AG10803 (cell line): ENCODE measurements around the gene PITPNC1.
"Not testable (repeated sequence)": the region's sequence is repeated elsewhere in the genome, so short reads cannot be mapped to it uniquely, and the experiment has no call there.

ENCODE experiments used
- DNase-seq: peaks from one replicate; pipeline ENCODE4 v3.0.0; 2010; ENCODE audit warnings: low read depth
- H3K4me3 ChIP-seq: 2 replicates; pipeline ENCODE4 v1.5.1; 2011; ENCODE audit warnings: mild to moderate bottlenecking, low read length, control low read depth
- TF ChIP-seq, protein P1 (sequence below): conservative IDR thresholded peaks from 2 replicates; pipeline ENCODE4 v1.5.1; 2011; ENCODE audit warnings: mild to moderate bottlenecking, low read length, control low read depth, inconsistent platforms

PITPNC1 gene

DNA sequence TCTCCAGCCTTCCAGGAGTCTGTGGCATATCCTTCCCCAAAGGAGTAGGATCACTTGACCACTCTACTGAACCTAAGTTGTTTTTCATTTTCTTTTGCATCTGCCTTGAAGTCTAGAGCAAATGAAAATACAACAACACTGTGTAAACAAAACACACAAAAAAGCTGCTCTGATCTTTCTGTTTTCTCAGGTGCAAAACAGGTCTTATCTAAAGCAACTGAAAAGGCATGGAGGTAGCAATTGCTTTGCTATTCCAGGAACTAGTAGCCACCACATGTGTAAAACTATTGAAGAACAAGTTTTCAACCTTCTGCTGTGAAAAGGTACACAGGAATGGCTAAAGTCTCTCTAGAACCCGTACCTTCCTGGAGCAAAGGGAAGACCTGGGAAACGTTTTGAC lies 127.1 kb downstream of the PITPNC1 start:
- TF ChIP-seq, protein P1, sequence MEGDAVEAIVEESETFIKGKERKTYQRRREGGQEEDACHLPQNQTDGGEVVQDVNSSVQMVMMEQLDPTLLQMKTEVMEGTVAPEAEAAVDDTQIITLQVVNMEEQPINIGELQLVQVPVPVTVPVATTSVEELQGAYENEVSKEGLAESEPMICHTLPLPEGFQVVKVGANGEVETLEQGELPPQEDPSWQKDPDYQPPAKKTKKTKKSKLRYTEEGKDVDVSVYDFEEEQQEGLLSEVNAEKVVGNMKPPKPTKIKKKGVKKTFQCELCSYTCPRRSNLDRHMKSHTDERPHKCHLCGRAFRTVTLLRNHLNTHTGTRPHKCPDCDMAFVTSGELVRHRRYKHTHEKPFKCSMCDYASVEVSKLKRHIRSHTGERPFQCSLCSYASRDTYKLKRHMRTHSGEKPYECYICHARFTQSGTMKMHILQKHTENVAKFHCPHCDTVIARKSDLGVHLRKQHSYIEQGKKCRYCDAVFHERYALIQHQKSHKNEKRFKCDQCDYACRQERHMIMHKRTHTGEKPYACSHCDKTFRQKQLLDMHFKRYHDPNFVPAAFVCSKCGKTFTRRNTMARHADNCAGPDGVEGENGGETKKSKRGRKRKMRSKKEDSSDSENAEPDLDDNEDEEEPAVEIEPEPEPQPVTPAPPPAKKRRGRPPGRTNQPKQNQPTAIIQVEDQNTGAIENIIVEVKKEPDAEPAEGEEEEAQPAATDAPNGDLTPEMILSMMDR: no peak
- no peak overlapping the region for H3K4me3 ChIP-seq
- DNase-seq: no peak

DNA sequence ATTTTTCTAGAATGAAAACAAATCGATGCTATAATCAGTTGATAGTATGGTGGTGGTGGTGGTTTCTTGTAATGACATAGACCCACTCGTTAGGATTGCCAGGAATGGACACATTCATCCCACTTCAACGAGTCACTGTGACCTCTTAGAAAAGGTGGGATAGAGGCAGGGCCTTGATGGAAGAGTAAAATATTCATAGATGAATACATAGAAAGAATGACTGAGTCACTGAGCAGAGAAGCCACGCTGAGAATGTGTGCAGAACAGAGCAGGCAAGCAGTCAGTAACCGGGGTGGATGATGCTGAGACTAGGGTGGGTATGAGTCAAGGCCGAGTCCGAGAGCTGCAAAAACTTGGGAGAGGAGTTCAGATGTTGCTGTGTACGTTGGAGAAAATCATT lies 129.9 kb downstream of the PITPNC1 start:
- no peak overlapping the region for H3K4me3 ChIP-seq
- TF ChIP-seq, protein P1: no peak
- DNase-seq: peak; percentile 69

DNA sequence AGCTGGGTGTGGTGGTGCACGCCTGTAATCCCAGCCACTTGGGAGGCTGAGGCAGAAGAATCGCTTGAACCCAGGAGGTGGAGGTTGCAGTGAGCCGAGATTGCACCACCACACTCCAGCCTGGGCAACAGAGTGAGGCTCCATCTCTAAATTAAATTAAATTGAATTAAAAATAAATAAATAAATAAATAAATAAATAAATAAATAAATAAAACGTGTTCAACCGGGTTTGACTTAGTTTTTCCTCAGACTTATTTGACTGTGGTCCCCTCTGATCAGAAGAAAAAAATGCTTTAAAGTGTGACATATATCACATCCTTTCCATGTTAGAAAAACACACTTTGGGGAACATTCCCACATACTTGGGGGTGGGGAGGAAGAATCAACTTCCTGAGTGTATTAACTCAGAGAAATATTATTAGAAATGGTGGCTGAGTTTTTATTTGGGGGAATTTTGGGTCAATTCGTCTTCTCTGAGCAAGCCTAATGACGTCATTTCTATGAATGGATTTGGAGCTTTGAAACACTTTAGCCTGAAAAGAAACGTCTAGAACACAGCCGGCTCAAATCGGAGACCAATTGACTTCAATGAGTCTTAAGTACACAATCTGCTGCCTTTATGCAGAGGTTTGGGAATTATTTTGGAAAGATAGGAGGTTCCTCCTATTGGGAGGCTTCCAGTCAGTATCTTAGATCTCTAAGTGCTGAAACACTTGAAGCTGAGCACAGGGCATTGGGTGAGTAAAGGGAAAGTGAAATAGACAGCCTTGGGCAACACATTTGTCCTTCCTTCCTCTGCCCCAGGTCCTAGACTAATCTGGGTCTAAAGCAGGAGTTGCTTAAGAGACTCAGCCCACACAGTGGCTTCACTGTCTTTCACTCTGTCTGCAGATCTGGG lies 132.6 kb downstream of the PITPNC1 start:
- TF ChIP-seq, protein P1: no peak
- DNase-seq: peak; percentile 38
- no peak overlapping the region for H3K4me3 ChIP-seq

DNA sequence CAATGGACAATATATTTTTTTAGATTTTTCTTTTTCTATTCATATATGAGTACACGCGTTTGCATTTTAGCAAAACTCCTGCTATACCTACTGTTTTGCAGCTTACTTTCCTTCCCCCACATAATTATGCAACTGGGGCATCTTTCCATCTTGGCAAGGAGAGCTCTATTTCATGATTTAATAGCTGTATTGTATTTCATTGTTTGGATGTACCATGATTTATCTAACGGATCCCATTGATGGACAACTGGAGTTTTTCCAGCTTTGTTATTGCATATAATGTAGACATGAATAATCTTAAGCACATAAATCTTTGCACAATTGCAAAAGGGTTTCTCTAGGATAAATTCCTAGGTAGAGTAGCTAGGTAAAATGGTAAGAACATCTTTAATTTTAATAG lies 133.9 kb downstream of the PITPNC1 start:
- no peak for DNase-seq
- H3K4me3 ChIP-seq: no peak overlapping the region
- TF ChIP-seq, protein P1: no peak

DNA sequence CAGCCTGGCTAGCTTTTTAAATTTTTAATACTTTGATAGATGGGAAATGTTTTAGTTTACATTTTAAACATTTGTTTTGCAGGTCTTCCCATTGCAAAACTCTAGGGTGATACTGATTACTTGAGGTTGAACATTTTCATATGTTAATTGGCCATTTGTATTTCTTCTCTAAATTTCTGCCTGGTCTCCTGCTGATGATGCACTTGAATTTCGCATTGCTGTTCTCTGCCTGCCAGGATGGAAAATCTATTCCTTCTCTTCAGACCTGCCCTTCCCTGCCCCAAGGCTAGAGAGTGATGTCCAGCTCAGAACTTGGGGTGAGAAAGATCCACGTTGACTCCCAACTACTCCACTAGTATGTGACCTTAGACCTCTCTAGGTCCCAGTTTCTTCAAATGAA lies 134.7 kb downstream of the PITPNC1 start:
- H3K4me3 ChIP-seq: no peak overlapping the region
- TF ChIP-seq, protein P1: no peak
- DNase-seq: no peak

DNA sequence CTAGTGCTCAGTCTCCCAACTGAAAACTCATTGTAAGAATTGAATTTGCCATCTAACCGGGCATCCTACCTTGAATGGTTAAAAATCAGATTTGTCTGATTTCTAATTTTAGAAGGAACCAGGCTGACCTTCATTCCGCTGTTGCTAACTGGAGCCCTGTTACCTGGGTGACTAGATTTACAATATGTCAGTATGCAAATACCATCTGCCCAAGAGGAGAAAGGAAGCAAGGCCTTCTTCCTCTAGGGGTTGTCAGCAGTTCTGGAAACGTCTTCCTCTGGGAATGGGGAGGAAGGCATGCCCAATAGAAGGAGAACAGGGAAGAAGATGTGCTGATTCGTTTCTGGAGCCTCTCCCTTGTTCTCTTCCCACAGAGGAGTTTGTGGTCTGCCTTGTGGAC lies 137.9 kb downstream of the PITPNC1 start:
- no peak for DNase-seq
- H3K4me3 ChIP-seq: no peak overlapping the region
- TF ChIP-seq, protein P1: no peak

DNA sequence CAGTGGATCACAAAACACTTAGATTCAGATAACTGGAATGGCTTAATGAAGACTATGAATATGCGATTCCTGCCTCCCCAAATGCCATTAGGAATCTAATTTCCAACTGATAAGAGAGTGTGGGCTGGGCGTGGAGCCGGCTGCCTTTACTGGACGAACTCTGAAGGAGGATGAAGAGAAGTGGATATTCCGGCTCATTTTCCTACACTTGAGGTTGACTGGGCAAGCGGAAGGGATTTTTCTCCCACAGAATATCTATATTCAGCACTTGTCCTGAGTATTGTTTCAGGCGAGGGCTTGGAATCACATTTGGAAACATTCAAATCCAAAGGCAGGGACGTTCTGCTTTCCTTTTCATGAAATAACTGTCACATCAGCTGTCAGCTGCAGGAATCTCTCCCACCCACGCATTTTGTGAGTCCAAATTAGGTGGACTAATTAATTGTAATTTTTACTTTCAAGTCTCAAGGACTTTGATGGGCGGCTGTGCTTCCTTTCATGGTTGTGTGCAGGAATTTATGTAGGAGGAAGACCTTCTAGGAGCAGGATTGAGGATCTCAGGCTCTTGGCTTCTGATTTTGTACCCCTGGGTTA lies 138.5 kb downstream of the PITPNC1 start:
- H3K4me3 ChIP-seq: no peak overlapping the region
- TF ChIP-seq, protein P1: no peak
- no peak for DNase-seq

DNA sequence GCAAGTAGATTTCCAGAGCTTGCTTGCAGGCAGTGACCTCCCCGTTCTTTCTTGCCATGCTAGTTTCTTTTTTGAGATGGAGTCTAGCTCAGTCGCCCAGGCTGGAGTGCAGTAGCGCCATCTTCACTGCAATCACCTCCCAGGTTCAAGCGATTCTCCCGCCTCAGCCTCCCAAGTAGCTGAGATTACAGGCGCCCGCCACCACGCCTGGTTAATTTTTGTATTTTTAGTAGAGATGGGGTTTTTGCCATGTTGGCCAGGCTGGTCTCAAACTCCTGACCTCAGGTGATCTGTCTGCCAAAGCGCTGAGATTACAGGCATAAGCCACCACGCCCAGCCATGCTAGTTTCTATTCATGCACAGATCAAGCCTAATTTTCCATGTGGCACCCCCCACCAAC lies 139.5 kb downstream of the PITPNC1 start:
- DNase-seq, H3K4me3 ChIP-seq: not testable (repeated sequence)
